Upper lobe of right lung (tissue), 1 donor: ENCODE results near the gene AIM2. TPM values are rescaled to one million over a fixed set of nuclear protein-coding genes. Genes with fewer than 3 reads are reported as not detected.
"Not testable (repeated sequence)": the region's sequence is repeated elsewhere in the genome, so short reads cannot be mapped to it uniquely, and the experiment has no call there.

Experiments
- ATAC-seq: fragments of 200-7000 bp; cut with Tn5 transposase; one replicate; pipeline ENCODE4 v1.9.1; 2020; ENCODE audit warnings: mild to moderate bottlenecking, moderate library complexity
- DNase-seq: peaks from one replicate; pipeline ENCODE4 v3.0.0-alpha.2; 2020
- H3K27ac ChIP-seq: fragments of 200-600 bp; one replicate; pipeline ENCODE4 v1.8.0; 2022
- H3K27me3 ChIP-seq: fragments of 200-600 bp; one replicate; pipeline ENCODE4 v1.8.0; 2022; ENCODE audit warnings: mild to moderate bottlenecking
- H3K36me3 ChIP-seq: fragments of 200-600 bp; one replicate; pipeline ENCODE4 v1.8.0; 2022
- H3K4me1 ChIP-seq: fragments of 200-600 bp; one replicate; pipeline ENCODE4 v1.8.0; 2022
- H3K4me3 ChIP-seq: fragments of 200-600 bp; one replicate; pipeline ENCODE4 v1.8.0; 2022; ENCODE audit warnings: mild to moderate bottlenecking
- H3K9me3 ChIP-seq: fragments of 200-600 bp; one replicate; pipeline ENCODE4 v1.8.0; 2022
- CTCF ChIP-seq: fragments of 200-600 bp; IDR thresholded peaks from one replicate; pipeline ENCODE4 v1.8.0; 2022; ENCODE audit warnings: antibody characterized with exemption
- intact Hi-C: fragments of 100-400 bp; cut with DNase I; formaldehyde crosslinking; loops from one replicate; pipeline ENCODE4 v1.11.0; 2022
- total RNA-seq: library from RNA; stranded (reverse); fragmentation: NEBNext Ultra II Directional; extraction: Animal tissue kit (Norgen Biotek cat#: 25700); gene quantifications from one replicate; pipeline ENCODE4 v1.2.1, GENCODE V29; 2021
- donor health status: DM: no; HTN: yes; CAD: no; lungs with severe emphysema.

The AIM2 gene
- total RNA-seq, 1 donor from 2014 or later: 3.0 TPM

- no peaks in the 10 kb centered on the region for H3K27me3 ChIP-seq
- ATAC-seq (no peak), DNase-seq (no peak)
- H3K27ac ChIP-seq: no peak overlapping the region
- no peak for TF ChIP-seq CTCF
- peaks cover 6% of the 10 kb centered on the region for H3K4me1 ChIP-seq
- H3K36me3 ChIP-seq: no peaks in the 10 kb centered on the region
- no peaks in the 10 kb centered on the region for H3K9me3 ChIP-seq
- intact Hi-C loops: no loop called here
- H3K4me3 ChIP-seq: no peak overlapping the region
Measured at GRCh38 chr1:159065106-159065505, 11.5 kb downstream of the AIM2 start.

- no peaks in the 10 kb centered on the region for H3K27me3 ChIP-seq
- TF ChIP-seq CTCF: no peak
- no peaks in the 10 kb centered on the region for H3K9me3 ChIP-seq
- H3K27ac ChIP-seq: no peak overlapping the region
- H3K4me1 ChIP-seq: no peaks in the 10 kb centered on the region
- no peak overlapping the region for H3K4me3 ChIP-seq
- peaks cover 24% of the 10 kb centered on the region for H3K36me3 ChIP-seq
- DNase-seq (no peak), ATAC-seq (no peak)
- intact Hi-C loops: no loop called here
Measured at GRCh38 chr1:159058751-159059150, 17.8 kb downstream of the AIM2 start.

GRCh38 chr1:159056069-159056698, 20.4 kb downstream of the AIM2 start:
- no peak for ATAC-seq
- Histone ChIP-seq H3K36me3 (peaks cover 49% of the 10 kb centered on the region), H3K9me3 (no peaks in the 10 kb centered on the region), H3K4me3 (no peak overlapping the region), H3K27ac (no peak overlapping the region), H3K4me1 (no peaks in the 10 kb centered on the region), H3K27me3 (no peaks in the 10 kb centered on the region)
- intact Hi-C loops: no loop called here
- no peak for TF ChIP-seq CTCF
- DNase-seq: no peak

GRCh38 chr1:159055181-159055641, 21.4 kb downstream of the AIM2 start:
- Histone ChIP-seq H3K4me1 (no peaks in the 10 kb centered on the region), H3K9me3 (no peaks in the 10 kb centered on the region), H3K27me3 (no peaks in the 10 kb centered on the region), H3K36me3 (peaks cover 59% of the 10 kb centered on the region), H3K27ac (no peak overlapping the region), H3K4me3 (no peak overlapping the region)
- DNase-seq: no peak
- TF ChIP-seq CTCF: no peak
- no peak for ATAC-seq
- intact Hi-C loops: no loop called here

DNA sequence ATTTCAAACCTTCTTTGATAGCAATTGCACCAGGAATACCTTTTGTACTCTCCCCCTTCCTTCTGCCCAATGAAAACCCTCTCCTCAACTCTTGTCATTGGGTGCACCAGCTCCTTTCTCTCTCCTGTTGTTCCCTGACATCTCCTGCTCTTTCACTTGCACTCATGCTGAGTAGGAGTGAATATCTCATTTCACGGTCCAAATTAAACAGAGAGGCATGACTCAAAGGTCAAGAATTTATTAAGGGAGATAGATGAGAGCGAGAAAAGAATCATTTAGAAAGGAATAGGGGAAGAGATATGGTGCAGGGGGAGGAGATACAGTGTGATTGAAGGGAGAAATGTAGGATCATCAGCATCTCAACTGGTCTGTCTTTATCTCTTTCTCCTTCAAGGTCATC, 22.1 kb downstream of the AIM2 start:
- Histone ChIP-seq H3K36me3 (peaks cover 67% of the 10 kb centered on the region), H3K4me1 (no peaks in the 10 kb centered on the region), H3K4me3 (no peak overlapping the region), H3K27me3 (no peaks in the 10 kb centered on the region), H3K9me3 (no peaks in the 10 kb centered on the region), H3K27ac (no peak overlapping the region)
- ATAC-seq (no peak), DNase-seq (no peak)
- intact Hi-C loops: no loop called here
- TF ChIP-seq CTCF: no peak

- Histone ChIP-seq H3K27ac (no peak overlapping the region), H3K9me3 (no peaks in the 10 kb centered on the region), H3K27me3 (no peaks in the 10 kb centered on the region), H3K36me3 (peaks cover 85% of the 10 kb centered on the region), H3K4me3 (no peak overlapping the region), H3K4me1 (no peaks in the 10 kb centered on the region)
- no peak for TF ChIP-seq CTCF
- ATAC-seq (no peak), DNase-seq (no peak)
- intact Hi-C loops: no loop called here
Measured at GRCh38 chr1:159051436-159051835, 25.1 kb downstream of the AIM2 start.

DNA sequence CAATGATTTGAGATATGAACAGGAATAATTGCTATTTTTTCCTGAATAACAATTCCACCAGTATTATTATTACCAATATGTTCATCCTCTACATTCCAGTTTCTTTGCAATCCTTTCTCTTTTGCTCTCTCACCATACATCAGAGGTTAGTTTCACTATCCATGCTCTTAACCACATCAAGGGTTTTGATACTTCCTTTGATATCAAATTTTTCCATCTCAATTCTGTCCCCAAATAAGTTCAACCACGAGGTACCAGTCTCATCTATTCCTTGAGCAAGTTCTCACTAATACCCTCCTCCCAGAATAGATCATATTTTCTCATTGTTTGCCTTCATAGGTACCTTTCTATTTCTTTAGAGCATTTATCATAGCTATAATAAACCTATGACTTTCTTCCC, 30.1 kb downstream of the AIM2 start:
- peaks cover 78% of the 10 kb centered on the region for H3K36me3 ChIP-seq
- ATAC-seq, H3K9me3 ChIP-seq: not testable (repeated sequence)

More for the DNA sequence above, 30.1 kb downstream of the AIM2 start:
- H3K4me3 ChIP-seq, DNase-seq, H3K4me1 ChIP-seq, H3K27me3 ChIP-seq, H3K27ac ChIP-seq, intact Hi-C loops: not testable (repeated sequence)
